Activated CD8-positive, alpha-beta memory T cell treated with anti-CD3 and anti-CD28 coated beads, Interleukin-2, amount 50 U/mL, for 24 hours (primary cell): ENCODE measurements around the gene RAC2.

Experiments used
- DNase-seq: peaks from one replicate; pipeline ENCODE4 v3.0.0-alpha.2; 2020; ENCODE audit errors: extremely low read depth

The RAC2 gene

DNA sequence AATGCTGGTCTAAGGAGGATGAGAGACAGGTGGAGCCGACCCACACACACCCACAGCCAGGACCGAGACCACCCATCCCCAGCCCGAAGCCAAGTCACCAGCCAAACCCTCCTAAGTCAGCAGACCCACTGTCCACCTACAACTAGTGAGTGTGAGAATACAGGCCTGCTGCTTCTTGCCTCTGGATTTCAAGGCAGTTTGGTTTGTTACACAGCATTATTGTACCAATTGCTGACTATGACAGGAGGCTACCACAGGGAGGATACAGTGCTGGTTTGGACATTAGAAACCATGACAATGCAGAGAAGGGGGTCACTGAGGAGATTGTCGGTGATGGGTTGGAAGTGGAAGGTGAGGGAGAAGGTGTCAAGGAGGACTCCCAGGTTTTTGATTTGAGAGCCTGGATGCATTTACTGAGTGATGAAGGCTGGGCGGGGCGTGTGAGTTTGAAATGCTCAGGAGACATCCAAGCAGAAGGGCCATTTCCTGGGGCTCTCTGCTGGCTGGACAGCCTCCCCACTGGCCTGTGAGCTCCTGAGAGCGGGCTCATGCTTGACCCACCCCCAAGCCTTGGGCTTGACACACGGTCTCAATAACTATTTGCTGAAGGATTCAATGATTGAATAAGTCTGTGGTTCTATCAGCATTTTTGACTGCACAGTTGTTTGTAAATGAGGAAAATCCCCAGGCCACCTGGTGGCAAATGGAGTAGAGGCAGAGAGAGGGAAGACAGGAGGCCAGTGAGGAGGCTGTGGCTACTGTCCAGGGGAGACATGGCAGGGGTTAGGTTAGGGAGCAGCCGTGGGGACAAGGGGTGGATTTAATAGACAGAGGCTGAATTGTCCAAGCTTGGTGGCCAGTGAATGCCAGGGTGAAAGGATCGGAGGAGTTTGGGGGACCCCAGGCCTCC, 22.4 kb downstream of the RAC2 start:
- no peak for DNase-seq

DNA sequence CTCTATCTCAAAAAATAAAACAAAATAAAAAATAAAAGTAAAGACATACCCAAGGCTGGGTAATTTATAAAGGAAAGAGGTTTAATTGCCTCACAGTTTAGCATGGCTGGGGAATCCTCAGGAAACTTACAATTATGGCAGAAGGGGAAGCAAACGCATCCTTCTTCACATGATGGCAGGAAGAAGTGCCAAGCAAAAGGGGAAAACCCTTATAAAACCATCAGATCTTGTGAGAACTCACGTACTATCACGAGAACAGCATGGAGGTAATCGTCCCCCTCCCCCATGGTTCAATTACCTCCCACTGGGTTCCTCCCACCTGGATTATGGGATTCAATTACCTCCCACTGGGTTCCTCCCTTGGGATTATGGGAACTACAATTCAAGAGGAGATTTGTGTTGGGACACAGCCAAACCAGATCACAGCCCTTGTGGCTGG, 23.5 kb downstream of the RAC2 start:
- DNase-seq = no peak

DNA sequence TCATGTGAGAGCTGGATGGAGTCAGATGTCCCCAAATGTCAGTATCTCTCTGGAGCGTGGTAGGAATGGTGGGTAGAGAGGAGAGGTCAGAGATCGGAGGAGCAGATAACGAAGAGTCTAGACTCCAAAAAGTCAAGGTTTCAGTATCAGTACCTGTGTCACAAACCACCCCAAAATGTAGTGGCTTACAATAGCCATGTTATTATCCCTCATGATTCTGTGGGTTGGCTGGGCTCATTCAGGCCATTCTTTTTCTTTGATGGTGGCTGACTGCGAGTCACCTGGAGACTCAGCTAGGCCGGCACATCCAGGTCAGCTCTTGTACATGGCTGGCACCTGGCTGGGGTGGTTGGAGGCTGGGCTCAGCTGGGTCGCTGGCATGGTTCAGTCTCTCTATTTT, 24.5 kb downstream of the RAC2 start:
- DNase-seq = no peak

DNA sequence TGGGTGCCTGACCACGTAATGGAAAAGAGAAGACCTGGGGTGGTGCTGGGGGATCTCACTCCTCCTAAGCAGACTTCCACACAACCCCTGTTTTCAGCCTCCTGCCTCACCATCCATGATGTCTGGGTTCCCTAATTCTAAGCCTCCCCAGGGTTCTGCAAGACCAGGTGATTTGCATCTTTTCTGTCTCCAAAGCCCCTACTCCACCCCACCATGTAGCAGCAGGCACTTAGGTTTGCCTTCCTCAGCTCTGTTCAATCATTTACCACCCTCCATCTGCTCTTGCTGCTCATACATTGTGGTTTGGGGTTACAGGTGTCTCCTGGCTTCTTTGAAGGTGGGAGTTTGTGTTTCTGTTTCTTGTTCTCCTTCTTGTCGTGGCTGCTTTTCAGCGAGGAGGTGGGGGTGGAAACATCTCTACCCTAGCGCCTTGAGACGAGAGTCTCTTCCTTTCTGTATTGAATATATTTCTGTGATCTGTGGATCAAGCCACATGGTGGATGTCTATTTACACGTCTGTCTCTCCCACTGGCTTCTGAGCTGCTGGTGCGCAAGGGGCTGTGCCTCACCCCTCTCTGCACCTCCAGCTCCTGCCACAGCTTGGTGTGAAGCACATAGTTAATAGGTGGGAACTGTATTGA, 25.2 kb downstream of the RAC2 start:
- DNase-seq = no peak

DNA sequence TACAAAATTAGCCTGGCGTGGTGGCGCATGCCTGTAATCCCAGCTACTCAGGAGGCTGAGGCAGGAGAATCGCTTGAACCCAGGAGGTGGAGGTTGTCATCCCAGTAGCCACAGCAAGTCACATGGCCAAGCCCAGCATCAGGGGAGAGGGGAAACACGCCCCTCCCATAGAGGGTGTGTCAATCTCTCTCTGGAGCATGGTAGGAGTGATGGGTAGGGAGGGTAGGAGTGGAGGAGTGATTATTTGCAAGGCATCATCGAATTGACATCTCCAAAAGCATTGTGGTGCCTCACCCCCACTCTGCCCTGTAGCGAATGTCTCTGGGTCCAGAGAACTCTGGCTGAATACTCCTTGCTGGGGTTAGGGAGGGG, 25.7 kb downstream of the RAC2 start:
- no peak for DNase-seq

DNA sequence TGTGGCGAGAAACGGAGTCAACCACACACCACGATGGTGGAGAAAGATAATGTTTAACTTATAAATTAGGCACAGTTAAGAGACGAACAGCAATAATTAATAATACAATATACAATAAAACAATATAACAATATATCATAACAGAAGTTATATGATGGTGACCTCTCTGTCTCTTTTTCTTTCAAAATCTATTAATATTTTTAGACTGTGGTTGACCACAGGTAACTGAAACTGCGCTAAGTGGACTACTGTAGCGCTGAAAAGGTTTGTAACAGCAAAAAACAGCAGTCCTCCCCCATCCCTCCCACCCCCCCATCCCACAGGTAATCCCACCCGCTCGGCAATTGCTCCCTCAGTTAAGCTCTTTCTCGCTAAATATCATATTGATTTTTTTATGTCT, 28.2 kb downstream of the RAC2 start:
- no peak for DNase-seq

DNA sequence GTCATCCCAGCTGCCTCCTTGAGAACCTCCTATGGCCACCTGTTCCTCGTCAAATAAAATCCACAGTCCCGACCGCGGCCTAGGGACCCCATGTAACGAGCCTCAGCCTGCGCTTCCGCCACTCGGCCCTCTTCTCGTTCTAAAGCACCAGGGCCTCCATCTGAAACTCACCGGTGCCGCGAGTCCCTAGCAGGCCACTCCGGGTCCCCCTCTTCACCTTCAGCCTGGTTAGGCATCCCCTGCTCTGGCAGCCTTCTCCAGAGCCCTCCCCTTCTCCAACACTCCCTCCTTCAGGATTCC, 29.4 kb downstream of the RAC2 start:
- no peak for DNase-seq

DNA sequence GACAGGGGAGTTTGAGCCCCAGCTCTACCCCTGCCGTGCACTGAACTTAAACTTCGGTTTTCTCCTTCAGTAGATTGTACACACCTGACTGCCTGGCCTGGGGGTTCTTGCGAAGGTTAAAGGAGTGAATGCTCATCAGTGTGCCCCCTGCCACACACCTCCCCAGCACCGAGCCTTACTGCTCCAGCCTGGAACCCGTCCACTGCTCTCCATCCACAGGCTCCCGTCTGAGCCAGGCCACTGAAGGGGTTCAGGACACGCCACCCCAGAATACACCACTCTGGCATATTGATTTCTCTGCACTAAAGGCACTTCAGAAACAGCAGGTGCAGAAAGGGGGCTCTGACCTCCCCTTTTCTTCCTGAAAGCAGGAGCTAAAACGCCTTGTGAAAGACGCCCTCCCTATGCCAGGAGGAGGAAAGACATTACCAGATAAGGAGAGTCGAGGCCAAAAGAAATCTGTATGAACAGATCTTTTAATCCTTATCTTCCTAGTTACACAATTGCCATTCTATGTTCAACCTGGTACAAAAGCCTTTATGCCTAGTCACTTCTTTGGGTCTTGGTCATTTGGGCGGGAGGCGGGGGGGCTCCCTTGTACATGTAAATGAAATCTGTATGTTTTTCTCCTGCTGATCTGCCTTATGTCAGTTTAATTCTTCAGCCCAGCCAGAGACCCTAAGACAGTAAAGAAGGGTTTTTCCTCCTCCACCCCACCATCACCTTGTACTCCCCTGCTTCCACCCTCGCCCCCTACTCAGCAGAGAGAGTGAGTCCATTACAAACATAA, 29.9 kb downstream of the RAC2 start:
- no peak for DNase-seq

DNA sequence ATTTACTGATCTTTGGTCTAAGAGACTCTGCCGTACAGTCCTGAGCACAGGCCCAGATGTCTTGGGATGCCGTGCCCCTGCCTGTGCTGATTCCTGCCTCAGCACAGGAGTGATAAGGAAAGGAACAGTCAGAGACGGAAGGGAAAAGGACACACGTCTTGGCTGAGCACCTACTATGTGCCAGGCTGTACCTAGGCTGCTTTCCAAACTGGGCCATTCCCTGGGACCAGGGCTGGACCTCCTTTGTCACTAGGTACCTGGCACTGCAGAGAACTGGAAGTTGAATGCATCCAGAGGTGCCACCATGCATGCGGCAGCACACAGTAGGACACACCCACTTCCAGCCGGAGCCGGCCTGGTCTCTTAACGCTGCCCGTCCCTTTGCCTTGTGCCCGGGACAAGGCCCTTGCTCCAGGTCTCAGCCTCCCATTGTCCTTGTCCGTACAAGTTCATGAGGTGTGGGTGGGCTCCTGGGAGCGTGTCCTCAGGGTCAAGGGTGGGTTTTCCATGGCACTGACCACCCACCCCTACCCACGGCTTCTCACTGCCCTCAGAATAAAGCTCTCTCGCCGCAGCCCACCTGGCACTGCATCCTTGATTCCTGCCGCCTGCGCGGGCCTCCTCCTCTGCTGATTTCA, 30.7 kb downstream of the RAC2 start:
- no peak for DNase-seq

DNA sequence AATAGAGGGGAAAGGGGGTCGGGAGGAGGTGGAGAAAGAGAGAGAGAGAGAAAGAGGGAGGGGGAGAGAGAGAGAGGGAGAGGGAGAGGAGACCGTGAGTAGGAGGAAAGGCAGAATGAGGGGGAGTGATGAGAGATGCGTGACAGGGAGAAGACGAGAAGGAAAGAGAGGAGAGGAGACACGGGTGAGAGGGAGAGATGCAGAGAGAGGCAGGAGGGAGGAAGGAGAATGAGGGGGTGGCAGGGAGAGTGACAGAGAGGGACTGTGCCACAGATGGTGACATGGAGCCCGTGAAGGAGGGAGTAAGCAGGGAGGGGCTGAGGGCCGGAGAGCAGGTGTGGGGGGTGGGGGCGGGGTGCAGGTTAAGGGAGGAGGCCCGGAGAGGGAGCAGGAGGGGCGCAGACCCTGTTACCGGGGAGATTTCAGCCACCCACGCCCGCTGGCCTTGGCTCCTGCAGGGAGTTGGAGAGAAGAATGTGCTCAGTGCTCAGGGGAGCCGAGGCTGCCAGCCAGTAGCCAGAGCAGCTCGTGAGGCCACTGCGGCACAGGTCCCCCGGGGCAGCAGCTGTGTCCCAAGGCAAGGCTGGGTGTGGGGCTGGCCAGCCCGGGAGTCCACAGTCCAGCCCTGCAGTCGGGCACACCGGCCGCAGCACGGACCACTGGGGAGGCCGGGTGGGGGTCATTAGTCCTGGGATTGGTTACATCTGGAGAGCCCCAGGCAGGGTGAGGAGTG, 31.7 kb downstream of the RAC2 start, which contains the start of gene SSTR3:
Gene SSTR3, minus strand, starts transcription at position 304 of the 733 bp plus-strand sequence. CDS start 4,674 bp downstream, outside the sequence.
- no peak for DNase-seq

DNA sequence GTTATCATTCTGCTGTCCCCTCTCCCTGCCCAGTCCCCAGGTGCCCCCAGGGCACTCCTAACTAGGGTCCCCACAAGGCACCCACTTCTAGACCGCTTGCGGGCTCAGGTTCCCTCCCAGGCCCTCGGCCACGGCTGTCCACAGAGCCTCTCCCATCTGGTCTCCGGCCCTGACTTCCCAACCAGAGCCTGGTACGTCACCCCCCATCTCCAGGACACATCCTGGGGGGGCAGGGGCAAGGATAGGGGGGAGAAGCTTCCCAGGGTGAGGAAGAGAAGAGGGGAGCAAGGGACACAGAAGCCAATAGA, 32.2 kb downstream of the RAC2 start:
- DNase-seq = no peak

DNA sequence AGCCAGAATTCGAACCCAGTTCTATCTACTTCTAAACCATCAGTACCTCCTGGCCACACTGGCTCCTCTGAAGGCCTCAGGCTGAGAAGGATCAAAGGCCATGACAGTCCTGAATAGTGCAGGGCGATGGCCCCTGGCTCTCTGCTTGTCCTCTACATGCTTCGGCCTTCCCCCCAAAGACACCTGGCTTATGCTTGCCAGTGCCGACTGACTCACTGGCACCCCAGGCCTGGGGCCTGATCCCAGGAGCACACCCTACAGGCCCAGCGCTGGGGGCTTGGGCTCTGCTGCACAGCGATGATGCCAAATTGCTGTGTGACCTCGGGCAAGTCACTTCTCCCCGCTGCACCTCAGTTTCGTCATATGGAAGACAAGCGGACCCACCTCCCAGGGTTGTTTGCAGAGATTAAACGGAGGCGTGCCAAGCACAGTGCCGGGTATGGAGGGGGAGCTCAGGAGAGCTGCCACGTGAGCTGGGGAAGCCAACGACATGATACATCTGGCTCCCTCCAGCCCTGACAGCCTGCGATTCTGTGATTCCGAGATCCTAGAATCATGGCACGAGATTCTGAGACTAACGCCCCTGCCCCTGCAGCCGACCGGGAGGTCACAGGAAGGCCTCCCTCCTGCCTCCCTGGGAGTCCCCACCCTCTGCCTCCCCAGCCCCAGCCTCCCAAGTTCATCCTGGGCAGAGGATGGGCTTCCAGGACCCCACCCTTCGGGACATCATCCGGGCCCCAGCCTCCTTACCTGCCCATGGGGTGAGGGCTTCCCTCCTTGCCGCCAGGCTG, 32.8 kb downstream of the RAC2 start:
- no peak for DNase-seq

DNA sequence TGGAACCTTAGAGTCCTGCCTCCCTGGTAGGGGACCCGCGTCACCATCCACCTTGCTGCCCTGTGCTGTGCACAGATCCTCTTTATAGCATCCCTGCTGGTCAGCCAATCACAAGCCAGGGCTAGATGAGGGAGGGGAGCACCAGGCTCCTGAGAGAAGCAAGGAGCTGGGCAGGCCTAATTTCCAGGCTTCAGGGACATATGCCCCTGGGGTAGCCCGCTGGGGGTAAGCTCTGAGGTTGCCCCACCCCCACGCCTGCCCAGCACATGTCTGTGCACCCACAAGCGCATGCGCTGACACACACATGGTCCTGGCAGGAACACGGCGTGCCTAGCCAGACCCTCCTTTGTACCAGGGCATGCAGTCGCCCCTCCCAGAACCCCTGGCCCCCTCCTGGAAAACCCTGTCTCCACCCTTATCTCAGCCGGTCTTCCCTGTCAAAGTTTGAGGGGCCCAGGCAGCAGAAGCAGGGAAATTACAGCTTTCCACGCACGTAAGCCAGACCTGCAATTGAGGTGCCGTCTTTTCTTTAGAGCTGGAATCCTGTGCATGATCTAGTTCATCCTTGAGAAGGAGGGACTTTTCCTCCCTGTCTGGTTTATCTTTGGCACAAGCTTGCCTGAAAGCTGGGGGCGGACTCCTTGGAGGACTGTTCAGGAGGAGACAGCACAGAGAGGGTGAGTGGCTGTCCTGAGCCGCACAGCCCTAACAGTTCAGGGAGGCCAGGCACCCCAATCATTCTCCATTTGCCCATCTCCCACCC, 33.8 kb downstream of the RAC2 start:
- no peak for DNase-seq

DNA sequence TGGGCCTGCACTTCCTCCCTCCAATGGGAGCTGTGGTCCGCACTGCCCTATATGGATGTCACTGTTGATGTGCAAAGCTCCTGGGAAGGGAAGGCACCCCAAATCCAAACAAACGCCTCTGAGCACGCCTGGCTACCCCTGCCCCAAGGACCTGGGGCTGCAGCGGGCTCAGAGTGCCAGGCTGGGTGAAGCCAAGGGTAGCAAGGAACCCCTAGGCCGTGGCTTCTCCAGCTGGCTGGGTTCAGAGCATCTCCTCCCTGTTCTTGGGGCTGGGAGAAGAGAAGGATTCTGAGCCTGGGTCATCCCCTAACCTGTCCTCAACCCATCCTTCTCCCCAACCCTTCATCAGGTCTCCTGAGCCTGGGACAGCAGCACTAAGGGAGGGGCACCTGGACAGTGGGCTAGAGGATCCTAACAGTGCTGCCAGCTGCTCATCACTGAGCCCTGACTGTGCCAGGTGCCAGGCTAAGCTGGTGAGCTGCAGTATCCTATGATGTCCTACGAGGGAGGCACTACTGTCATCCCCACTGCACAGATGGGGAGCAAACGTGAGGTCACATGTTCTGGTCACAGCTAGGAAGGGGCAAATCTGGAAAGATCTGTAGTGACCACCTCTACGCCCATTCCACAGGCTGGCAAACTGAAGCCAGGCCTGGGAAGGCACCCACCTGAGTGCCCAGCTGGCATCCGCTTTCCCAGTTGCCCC, 34.8 kb downstream of the RAC2 start:
- no peak for DNase-seq

DNA sequence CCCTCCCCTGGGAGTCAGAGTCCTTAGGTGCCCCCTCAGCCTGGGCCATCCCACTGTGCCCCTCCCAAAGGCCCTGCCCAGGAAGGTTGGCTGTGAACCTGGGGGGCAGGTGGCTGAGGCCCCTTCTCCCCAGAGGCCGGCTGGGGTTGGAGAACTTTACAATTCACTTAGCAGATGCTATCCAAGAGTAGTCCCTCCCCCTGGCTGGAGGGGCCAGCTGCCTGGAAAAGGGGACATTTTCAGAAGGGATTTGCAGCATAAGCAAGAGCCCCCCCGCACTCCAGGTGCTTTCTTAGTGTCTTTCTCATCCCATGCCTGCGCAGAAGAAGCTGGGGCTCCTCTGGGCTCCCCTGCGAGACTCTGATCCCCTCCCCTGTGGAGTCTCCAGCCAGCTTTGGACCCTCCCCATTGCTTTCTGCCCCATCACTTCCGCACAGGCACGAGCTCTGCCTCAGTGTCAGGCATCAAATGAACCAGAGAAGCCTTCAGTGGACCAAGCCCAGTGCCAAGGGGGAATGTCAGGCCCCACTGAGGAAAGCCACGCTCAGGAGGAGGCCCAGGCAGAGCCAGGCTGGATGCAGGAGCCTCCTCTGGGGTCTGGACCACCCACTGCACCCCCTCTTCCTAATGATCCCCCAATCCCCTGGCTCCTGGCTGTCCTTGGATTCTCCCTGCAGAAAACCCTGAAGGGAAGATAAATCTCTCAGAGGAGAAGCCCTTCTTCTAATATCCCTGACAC, 35.5 kb downstream of the RAC2 start:
- no peak for DNase-seq

DNA sequence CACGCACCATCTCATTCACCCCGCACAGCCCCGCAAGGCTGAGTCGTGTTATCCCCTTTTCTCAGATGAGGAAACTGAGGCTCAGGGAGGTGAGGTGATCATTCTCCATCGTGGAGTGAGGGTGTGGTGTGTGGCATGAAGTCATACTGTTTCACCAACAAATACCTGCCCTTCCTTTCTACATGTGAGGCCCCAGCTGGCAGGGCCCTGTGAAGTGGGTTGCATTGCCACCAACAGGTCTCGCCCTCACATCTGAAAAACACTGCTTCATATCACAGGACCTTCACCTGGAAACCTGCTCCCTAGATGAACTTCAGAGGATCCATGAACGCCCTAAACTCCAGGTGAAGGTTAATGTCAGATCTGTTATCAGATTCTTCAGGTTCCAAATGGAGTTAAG, 36.1 kb downstream of the RAC2 start:
- no peak for DNase-seq

DNA sequence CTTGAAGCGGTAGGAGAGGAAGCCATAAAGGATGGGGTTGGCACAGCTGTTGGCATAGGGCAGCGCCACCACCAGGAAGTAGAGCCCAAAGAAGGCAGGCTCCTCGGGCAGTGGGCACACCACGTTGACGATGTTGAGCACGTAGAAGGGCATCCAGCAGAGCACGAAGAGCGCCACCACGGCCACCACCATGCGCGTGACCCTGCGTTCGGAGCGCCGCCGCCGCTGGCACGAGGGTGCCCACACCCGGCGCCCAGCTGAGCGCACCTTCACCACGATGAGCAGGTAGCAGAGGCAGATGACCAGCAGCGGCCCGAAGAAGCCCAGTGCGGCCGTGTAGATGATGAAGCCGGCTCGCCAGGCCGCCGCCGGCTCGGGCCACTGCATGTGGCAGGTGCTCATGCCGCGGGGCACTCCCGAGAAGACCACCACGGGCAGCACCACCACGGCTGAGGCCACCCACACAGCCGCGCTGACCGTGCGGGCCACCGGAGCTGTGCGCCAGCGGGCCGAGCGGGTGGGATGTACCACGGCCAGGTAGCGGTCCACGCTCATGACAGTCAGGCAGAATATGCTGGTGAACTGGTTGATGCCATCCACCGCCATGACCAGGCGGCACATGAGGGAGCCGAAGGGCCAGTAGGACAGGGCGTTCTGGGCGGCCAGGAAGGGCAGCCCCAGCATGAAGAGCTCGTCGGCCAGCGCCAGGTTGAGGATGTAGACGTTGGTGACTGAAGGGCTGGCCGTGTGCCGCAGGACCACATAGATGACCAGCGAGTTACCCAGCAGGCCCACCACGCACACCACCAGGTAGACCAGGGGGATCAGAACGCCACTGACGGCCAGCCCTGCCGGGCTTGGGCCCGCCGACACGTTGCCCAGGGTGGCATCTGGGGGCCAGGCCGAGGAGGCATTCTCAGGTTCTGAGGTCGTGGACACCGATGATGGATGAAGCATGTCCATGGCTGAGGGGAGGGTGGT, 36.9 kb downstream of the RAC2 start:
- DNase-seq = no peak
